PC-3 (cell line): ENCODE measurements around the gene APOBEC3G.

Source experiments
- EZH2 ChIP-seq: fragments of 300-600 bp; sonication (generic); IDR thresholded peaks from one replicate; pipeline ENCODE4 v1.6.1; 2017; ENCODE audit warnings: antibody characterized with exemption, mild to moderate bottlenecking, low read length; ENCODE audit not compliant: unreplicated experiment
- EZH2phosphoT487 ChIP-seq: fragments of 300-600 bp; sonication (generic); IDR thresholded peaks from 2 replicates; pipeline ENCODE4 v1.6.1; 2018; ENCODE audit warnings: mild to moderate bottlenecking, antibody characterized with exemption, low read length, borderline replicate concordance
- TF ChIP-seq, protein P1 (sequence below): fragments of 300-600 bp; sonication (generic); conservative IDR thresholded peaks from 2 replicates; pipeline ENCODE4 v1.5.1; 2017; ENCODE audit warnings: antibody characterized with exemption, low read depth, mild to moderate bottlenecking, low read length

DNA sequence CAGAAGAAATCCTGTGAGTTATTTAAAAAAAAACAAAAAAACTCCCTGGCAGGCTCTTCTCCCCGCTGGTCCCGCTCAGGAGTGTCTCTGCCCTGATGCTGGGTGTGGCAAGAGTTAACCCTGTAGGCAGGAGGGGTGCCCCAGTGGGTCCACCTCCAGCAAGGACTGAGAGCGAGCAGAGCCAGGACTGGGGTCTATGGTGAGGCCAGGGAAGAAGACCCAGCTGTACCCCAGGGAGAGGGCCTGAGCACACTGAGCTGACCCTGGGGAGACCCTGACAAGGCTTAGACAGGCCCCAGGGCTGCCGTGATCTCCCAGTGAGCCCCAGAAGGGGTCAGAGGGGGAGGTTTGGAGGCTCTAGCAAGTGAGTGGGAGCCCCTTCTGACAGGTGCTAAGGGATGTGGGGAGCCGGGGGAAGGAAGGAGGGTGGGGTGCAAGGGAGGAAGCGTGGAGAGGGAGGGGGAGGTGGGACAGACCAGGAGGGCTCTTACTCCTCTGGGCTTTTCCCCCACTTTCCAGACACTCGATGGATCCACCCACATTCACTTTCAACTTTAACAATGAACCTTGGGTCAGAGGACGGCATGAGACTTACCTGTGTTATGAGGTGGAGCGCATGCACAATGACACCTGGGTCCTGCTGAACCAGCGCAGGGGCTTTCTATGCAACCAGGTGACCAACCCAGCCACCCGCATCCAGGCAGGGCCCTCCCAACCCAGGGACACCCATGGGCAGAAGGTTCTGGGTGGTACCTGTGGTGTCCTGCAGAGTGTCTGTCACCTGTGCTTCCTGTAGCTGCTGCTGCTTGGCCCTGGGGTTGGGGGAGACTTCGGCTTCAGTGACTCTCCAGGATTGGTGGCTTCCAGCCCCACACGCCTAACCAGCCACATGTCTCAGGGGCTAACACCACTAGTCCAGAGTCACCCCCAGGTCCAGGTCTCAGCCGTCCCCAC lies 6.4 kb downstream of the APOBEC3G start:
- TF ChIP-seq, protein P1, sequence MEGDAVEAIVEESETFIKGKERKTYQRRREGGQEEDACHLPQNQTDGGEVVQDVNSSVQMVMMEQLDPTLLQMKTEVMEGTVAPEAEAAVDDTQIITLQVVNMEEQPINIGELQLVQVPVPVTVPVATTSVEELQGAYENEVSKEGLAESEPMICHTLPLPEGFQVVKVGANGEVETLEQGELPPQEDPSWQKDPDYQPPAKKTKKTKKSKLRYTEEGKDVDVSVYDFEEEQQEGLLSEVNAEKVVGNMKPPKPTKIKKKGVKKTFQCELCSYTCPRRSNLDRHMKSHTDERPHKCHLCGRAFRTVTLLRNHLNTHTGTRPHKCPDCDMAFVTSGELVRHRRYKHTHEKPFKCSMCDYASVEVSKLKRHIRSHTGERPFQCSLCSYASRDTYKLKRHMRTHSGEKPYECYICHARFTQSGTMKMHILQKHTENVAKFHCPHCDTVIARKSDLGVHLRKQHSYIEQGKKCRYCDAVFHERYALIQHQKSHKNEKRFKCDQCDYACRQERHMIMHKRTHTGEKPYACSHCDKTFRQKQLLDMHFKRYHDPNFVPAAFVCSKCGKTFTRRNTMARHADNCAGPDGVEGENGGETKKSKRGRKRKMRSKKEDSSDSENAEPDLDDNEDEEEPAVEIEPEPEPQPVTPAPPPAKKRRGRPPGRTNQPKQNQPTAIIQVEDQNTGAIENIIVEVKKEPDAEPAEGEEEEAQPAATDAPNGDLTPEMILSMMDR = no peak
- TF ChIP-seq EZH2phosphoT487 (no peak), EZH2 (no peak)
